Inflammatory macrophage treated with lipopolysaccharide for 4 hours (primary cell): ENCODE measurements around the gene FBXO21.
"Not testable (repeated sequence)": the region's sequence is repeated elsewhere in the genome, so short reads cannot be mapped to it uniquely, and the experiment has no call there.

Source experiments
- DNase-seq: peaks from one replicate; pipeline ENCODE4 v3.0.0-alpha.2; 2020

The FBXO21 gene

DNA sequence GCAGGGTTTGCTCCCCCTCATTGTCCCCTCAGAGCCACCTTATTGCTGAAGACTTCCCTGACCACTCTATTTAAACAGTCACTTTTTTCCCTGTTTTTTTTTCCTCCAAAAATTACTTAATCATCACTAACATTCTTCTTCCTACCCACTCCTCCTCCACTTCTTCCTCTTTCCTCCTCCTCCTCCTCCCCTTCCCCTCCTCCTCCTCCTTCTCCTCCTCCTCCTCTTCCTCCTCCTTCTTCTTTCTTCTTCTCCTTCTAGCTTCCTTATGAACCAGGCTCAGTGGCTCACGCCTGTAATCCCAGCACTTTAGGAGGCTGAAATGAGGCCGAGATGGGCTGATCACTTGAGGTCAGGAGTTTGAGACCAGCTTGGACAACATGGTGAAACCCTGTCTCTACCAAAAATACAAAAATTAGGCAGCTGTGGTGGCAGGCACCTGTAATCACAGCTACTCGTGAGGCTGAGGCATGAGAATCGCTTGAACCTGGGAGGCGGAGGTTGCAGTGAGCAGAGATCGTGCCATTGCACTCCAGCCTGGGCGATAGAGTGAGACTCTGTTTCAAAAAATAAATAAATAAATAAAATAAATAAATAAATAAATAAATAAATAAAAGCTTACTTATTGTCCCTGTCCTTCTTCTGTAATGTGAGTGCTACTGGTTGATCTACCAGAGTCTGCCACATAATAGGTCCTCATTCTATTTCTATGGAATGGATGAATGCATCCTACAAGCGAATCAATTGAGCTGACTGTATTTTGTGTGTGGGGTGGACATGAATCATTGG, 9.9 kb upstream of the FBXO21 start:
- not testable (repeated sequence) for DNase-seq

DNA sequence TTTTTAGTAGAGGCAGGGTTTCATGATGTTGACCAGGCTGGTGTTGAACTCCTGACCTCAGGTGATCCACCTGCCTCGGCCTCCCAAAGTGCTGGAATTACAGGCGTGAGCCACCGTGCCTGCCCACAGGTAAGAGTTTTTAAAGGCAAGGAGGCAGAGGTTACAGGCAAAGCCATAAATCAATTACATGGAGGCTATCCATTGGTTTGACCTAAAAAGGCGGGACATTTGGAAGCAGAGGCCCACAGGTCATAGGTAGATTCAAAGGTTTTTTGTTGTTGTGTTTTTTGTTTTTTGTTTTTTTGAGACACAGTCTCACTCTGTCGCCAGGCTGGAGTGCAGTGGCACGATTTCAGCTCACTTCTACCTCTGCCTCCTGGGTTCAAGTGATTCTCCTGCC, 6.1 kb upstream of the FBXO21 start:
- not testable (repeated sequence) for DNase-seq

DNA sequence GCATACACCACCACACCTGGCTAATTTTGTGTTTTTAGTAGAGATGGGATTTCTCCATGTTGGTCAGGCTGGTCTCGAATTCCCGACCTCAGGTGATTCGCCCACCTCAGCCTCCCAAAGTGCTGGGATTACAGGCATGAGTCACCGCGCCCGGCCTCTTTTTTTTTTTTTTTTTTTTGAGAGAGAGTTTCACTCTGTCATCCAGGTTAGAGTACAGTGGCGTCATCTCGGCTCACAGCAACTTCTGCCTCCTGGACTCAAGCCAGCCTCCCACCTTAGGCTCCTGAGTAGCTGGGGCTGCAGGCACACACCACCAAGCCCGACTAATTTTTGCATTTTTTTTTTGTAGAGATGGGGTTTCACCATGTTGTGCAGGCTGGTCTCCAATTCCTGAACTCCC, 4.8 kb upstream of the FBXO21 start:
- not testable (repeated sequence) for DNase-seq

DNA sequence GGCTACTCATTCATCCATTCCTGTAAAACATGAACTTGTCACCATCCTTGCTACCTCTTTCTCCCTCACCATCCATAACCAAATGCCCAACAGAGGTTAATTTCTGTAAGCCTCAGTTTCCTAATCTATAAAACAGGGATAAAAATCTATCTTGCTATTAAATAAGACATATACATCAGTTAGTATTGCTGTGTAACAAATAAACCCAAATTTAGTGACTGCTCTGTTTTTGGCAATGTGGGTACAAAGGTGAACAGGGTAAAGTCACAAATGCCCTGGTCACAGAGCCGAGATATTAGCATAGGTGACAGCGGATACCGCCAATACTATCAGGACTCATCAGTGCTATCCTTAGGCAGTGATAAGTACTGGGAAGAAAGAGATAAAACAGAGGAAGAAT, 3.6 kb upstream of the FBXO21 start:
- no peak for DNase-seq

DNA sequence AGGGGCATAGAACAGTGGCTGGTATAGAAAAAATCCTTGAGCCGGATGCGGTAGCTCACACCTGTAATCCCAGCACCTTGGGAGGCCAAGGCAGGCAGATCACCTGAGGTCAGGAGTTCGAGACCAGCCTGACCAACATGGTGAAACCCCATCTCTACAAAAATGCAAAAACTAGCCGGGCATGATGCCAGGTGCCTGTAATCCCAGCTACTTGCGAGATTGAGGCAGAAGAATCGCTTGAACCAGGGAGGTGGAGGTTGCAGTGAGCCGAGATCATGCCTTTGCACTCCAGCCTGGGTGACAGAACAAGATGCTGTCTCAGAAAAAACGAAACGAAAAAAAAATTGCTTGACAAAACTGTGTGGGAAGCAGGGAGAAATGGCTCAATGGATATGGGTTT, 2.3 kb upstream of the FBXO21 start:
- not testable (repeated sequence) for DNase-seq

DNA sequence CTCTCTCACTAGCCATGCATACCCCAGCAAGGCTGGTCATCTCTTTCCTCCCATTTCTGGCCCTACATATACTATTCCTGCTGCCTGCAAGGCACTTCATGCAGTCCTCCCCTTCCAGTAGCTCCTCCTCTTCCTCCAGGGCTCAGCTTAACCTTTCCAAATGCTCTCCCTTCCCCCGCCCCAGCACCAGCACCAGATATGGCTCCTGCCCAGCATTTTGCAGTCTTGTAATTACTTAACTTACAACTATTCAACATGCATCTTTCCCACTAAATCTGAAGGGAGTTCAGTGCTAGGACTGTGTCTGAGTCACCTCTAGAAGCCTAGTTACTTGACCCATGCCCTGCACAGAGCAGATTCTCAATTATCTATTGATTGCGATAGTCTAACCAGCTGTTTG, 1.8 kb upstream of the FBXO21 start:
- no peak for DNase-seq

DNA sequence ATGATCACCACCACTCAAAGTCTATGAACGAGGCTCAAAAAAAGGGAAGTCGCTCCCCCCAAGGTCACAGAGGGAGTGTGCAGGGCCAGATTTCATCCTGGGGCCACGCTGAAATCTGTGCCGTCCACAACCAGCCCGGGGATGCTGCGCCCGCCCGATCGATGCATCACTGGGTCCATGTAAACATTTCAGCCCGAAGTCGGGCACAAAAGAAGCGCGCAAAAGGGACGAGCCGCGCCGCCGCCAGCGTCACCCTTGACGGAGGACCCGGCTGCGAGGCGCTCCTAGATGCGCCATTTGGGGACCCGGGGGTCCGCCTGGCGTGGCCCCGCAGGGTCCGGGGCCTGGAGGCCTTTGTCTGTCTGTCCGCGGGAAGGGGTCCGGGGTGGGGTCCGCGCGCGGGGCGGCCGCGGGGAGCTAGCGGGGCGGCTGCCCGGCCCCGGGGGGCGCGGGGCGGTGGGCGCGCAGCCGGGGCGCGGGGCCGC, 503 bp downstream of the FBXO21 start:
- DNase-seq = peak; percentile 13

DNA sequence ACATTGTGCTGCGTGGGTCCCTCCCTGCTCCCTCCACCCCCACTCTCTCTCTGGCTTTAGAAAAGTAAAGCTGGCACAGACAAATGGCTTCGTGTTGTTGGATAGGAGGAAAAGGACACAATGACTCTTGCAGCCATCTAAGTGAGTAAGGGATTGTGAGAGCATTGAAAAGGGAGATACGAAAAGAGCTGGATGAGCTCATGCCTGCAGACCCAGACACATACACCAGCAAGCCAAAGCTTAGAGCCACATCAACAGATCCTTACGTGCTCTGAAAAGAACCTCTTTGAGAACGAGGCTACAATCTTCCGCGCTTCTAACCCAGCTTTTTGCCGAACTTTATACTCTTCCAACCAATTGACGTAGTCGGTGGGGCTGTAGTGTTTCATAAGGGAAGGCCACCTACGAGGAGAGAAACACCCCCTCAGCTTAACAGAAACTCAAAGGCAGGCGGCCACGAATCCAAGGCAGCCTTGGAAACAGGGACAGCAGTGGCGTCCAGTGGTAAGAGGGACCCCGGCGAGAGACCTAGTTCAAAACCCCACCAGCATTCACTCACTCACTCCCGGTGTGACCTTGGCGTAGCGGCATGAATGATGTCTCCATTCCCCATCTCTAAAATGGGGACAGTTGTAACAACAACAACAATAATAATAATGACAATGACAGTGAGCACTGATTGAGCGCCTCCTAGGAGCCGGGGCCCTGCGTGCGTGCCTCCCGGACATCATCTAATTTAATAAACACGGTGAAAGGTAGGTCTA, 1.1 kb downstream of the FBXO21 start:
- DNase-seq = no peak

DNA sequence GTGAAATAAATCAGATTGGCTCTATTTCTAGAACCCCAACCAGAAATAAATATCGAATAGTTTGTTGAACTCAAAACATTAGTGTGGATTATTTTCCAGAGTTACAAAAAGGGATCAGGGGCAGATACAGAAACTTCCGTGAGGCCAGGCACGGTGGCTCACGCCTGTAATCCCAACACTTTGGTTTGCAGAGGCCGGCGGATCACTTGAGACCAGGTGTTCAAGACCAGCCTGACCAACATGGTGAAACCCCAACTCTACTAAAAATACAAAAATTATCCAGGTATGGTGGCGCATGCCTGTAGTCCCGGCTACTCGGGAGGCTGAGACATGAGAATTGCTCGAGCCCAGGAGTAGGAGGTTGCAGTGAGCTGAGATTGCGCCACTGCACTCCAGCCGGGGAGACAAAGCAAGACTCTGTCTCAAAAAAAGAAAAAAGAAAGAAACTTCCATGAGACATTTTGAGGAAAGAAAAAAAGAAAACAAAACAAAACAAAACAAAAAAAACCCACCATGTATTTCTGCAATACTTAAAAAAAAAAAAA, 2.1 kb downstream of the FBXO21 start:
- no peak for DNase-seq

DNA sequence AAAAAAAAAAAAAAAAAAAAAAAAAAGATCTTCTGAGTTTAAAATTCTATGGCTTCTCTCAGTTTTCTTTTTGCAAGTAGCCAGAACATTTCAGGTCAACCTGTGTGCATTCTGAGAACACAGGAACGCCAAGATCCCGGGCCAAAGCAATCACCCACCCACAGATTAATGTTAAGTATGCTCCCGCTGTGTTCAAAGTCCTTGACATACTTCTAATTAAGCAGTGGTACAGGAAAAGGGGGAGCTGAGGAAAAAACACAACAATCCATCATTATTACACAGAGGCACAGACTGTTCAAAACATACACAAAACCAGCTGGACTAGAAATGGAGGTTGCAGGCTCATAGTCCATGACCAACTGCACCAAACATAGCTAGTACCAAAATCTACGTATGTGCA, 2.8 kb downstream of the FBXO21 start:
- no peak for DNase-seq

DNA sequence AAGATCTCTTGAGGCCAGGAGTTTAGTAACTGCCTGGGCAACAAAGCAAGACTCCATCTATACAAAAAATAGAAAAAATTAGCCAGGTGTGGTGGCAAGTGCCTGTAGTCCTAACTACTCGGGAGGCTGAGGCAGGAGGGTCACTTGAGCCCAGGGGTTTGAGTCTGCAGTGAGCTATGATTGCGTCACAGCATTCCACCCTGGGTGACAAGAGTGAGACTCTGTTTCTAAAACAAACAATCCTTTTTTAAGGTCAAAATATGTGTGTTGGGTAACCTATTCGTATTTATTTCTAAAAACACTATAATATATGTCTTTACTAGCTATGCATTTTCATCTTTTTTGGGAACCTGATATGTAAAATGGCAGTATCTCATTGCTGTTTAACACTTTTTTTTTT, 7.4 kb downstream of the FBXO21 start:
- no peak for DNase-seq

DNA sequence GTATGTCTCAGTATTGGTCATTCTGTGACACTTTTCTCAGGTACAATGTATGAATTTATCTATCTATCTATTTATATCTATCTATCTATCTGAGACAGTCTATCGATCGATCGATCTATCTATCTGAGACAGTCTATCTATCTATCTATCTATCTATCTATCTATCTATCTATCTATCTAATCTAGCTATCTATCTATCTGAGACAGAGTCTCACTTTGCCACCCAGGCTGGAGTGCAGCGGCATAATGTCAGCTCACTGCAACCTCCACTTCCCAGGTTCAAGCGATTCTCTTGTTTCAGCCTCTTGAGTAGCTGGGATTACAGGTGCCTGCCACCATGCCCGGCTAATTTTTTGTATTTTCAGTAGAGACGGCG, 8.8 kb downstream of the FBXO21 start:
- not testable (repeated sequence) for DNase-seq

DNA sequence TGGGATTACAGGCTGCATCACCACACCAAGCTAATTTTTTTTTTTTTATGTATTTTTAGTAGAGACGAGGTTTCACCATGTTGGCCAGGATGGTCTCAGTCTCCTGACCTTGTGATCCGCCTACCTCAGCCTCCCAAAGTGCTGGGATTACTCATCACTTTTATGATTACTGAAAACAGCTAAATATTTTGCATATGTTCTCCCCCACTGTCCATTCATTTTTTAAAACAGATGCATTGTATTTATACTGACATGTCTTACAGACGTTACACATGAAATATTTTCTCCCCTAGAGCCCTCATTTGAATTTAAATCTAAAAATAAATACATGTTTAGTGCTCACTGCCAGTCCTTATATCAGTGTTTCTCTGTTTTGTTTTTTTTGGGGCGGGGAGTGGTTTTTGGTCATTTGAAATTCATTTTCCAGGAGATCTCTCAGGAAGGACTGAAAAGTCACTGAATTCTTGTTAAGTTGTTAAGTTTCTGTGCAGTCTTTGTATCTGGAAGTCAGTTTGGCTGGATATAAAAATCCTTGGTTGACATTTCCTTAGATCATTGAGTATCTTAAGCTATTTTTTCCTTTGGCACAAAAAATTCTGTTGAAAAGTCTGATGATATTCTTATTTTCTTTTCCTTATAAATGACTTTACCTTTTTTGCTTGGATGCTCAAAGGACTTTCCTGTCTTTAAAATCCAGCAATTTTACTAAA, 9.4 kb downstream of the FBXO21 start:
- DNase-seq = no peak

DNA sequence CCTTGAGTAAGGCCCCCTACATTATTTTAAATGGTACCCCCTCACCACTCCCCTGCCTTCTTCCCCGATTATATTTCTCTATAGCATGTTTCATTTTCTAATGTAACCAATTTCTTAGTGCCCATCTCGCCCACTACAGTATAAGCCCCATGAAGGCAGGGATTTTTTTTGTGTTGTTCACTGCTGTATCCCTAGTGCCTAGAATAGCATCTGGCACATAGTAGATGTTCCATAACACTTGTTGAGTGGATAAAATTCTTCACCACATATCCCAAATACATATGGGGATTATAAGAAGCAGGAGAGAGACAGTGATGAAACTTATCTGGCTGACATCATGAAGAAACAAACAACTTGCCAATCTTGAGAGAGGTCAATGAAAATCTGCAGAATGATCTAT, 11.5 kb downstream of the FBXO21 start:
- no peak for DNase-seq

DNA sequence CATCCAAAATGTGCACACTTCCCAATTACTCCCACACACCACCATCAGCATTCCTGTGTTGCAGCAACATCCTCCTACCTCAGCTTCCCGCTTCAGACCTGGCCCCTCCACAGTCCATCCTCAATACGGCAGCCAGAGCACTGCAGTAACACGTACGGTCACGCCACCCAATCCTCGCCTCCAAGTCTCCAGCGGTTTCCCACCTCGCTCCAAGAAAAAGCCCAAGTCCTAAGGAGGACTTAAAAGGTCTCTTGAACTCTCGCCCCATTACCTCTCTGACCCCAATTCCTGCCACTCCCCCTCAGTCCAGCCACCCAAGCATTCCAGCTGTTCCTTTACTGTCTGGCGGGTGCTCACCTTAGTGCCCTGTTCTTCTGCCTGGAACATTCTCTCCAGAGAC, 12.0 kb downstream of the FBXO21 start:
- DNase-seq = no peak

DNA sequence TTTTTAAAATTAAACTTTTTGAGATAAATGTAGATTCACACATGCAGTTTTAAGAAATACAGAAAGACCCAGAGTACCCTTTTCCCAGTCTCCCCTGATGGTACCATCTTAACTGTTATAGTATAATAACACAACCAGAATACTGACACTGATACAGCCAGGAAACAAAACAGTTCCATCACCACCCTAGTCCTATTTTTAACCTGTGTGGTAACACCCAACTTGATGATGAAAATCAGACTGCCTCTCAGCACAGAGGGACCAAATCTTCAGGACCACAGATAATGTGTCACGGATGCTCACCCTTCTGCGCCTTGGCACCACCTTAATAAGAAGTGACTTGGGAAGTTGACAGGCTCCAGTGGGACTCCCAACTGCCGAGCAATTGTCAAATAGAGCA, 18.1 kb downstream of the FBXO21 start:
- DNase-seq = no peak

DNA sequence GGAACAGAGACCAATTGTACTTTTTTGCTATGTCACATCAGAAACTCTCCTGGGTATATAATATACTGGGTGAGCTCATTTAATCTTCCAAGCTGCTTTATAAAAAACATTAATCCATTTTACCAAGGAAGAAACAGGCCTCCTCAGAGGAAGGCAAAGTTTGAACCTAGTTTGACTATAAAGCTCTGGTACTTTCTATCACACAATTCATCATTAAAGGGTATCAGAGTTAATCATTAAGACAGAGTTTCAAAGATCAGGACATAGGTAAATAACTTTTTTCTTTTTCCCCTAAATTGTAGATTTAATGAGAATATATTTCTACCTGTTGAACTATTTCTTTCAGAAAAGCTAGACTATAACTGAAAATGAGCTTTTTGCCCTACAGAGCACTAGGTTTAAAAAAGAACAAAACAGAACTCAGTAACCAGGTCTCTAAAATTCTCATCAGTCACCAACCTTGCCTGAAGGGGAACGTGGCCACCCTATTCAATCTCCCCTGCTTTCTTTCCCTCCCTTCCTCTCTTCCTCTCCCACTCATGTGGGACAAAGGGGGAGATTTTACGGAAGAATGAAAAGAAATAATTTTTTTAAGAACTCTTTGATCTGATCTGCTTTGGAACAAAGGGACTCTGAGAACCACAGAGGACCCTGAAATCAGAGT, 18.6 kb downstream of the FBXO21 start:
- DNase-seq = no peak

DNA sequence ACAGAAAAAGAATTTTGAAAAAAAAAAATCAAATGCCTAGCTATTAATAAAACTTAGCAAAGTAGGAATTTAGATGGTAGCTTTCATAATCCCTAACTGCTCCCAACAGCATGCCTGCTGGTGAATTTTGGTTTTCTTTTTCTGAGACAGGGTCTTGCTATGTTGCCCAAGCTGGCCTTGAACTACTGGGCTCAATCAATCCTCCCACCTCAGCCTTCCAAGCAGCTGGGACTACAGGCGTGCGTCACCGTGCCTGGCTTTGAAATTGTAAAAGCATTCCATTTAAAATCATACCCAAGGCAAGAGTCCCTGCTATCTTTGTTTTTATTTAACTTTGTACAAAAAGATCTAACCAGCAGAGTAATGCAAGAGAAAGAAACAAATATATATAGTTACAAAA, 20.7 kb downstream of the FBXO21 start:
- no peak for DNase-seq

DNA sequence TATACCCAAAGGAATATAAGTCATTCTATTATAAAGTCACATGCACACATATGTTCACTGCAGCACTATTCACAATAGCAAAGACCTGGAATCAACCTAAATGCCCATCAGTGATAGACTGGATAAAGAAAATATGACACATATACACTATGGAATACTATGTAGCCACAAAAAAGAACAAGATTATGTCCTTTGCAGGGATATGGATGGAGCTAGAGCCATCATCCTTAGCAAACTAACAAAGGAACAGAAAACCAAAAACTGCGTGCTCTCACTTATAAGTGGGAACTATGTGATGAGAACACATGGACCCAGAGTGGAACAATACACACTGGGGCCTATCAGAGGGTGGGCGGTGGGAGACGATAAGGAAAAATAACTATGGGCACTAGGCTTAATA, 21.3 kb downstream of the FBXO21 start:
- no peak for DNase-seq

DNA sequence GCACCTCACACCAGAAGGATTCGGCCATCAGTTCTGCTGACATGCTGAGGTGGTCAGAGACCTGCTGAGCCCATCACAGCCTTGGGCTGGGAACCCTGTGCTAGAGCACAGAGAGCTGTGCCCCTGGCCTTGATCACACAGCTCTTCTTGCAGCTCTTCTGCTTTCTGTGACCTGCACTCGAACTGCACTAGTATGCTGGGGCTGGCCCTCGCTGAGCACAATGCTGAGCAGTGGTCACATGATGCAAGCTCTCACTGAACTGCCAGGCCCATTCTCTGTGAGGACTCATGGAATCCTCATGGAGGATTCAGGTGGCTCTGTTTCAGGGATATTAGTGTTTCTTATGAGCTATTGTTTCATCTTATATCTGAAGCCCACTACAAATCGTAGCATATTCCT, 22.5 kb downstream of the FBXO21 start:
- DNase-seq = no peak

DNA sequence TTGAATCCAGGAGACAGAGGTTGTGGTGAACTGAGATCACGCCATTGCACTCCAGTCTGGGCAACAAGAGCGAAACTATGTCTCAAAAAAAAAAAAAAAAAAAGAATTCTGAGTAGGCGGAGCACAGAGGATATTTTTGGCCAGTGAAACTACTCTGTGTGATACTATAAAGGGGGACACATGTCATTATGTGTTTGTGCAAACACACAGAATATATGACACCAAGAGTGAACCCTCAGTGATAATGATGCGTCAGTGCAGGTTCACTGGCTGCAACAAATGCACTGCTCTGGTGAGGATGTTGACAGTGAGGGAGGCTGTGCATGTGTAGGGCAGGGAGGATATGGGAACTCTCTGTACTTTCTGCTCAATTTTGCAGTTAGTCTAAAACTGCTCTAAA, 24.2 kb downstream of the FBXO21 start:
- no peak for DNase-seq

DNA sequence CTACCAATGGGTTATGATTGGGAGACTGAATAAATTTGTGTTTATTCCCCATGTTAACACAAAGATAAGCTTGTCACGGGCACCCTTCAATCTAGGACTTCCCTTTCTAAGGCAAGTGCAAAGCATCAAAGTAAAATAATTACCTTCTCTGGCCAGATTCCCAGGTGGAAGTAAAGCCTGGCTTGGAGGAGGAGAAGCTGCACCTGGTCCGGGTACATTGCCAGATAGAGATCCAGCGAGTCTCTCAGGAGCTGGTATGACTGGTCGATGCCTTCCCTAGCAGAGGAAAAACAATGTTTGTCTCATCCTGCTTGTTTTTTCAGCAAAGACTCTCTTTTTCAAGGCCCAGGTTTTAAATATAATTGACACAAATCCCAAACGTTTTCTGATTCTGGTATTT, 24.9 kb downstream of the FBXO21 start:
- DNase-seq = no peak

DNA sequence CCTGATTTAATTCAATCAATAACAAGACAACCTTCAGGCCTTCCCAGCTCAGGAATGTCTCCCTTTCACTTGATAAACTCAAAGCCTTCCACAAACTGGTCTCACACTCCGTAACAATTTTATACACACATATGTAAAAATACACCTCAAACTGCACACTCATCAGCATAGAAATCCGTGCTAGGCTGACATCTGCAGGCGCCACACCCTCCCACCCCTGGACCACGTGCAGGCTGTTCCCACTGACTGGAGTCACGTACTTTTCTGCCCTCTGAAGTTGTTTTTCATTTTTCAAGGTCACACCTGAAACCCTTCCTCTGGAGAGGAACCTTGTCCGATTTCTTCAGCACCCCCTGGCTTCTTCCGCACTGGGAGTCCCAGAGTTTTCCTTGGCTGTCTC, 27.6 kb downstream of the FBXO21 start:
- DNase-seq = no peak
